Kidney (tissue), 14 donors: ENCODE results near the gene DEXI. TPM values are rescaled to one million over a fixed set of nuclear protein-coding genes. Genes with fewer than 3 reads are reported as not detected.

Experiments
- DNase-seq, 5 donors: peaks; one replicate each; pipeline ENCODE4 v3.0.0-alpha.2; 2013 to 2020
- FAIRE-seq: peaks from 2 replicates; lab custom pipeline; 2012; peaks lifted over from hg19 to GRCh38; lab: Jason Lieb, UNC
- H3K27ac ChIP-seq, 2 donors: one replicate each; pipeline ENCODE4 v1.7.0; 2013; ENCODE audit warnings: low read depth in 2 of 2, low read length in 2 of 2, inconsistent platforms in 1 of 2
- H3K27me3 ChIP-seq: one replicate; pipeline ENCODE4 v1.7.1; 2013; ENCODE audit warnings: low read length, inconsistent platforms; ENCODE audit not compliant: control insufficient read depth, insufficient read depth
- H3K36me3 ChIP-seq, 3 donors: one replicate each; pipeline versions ENCODE4 v1.7.0 to v1.7.1; 2013; ENCODE audit warnings: low read length in 3 of 3, control low read depth in 1 of 3, inconsistent platforms in 1 of 3; ENCODE audit not compliant: insufficient read depth in 3 of 3, control insufficient read depth in 2 of 3
- H3K4me1 ChIP-seq, 3 donors: one replicate each; pipeline versions ENCODE4 v1.7.0 to v1.7.1; 2013; ENCODE audit warnings: low read length in 3 of 3, inconsistent platforms in 1 of 3, low read depth in 1 of 3; ENCODE audit not compliant: control insufficient read depth in 2 of 3, insufficient read depth in 2 of 3
- H3K4me3 ChIP-seq, 3 donors: one replicate each; pipeline versions ENCODE4 v1.7.0 to v1.8.1; 2013; ENCODE audit warnings: low read length in 3 of 3, control low read depth in 1 of 3, inconsistent platforms in 1 of 3
- H3K9ac ChIP-seq, 3 donors: one replicate each; pipeline versions ENCODE4 v1.7.0 to v1.7.1; 2013; ENCODE audit warnings: low read length in 3 of 3, control low read depth in 1 of 3, inconsistent platforms in 1 of 3
- H3K9me3 ChIP-seq, 3 donors: one replicate each; pipeline versions ENCODE4 v1.7.0 to v1.7.1; 2013; ENCODE audit warnings: low read length in 3 of 3, control low read depth in 1 of 3, inconsistent platforms in 1 of 3; ENCODE audit not compliant: control insufficient read depth in 2 of 3, insufficient read depth in 1 of 3
- CTCF ChIP-seq: IDR thresholded peaks from 3 replicates; pipeline ENCODE4 v1.5.1; 2012; ENCODE audit warnings: mild to moderate bottlenecking, moderate library complexity, borderline replicate concordance; ENCODE audit not compliant: insufficient read depth; ENCODE audit errors: extremely low read depth
- intact Hi-C: fragments of 100-400 bp; cut with DNase I; formaldehyde crosslinking; loops from one replicate; pipeline ENCODE4 v1.11.1; 2022
- polyA plus RNA-seq: library from polyadenylated mRNA; stranded (reverse); fragments of 350-450 nt; fragmentation: Illumina TruSeq; extraction: RNeasy Lipid Tissue Mini Kit (QIAGEN cat#74804); gene quantifications from one replicate; pipeline ENCODE4 v1.2.3, GENCODE V29; 2014; ENCODE audit warnings: low read depth, low replicate concordance; ENCODE audit not compliant: insufficient read depth
- total RNA-seq: library from RNA; stranded (reverse); fragmentation: NEBNext Ultra II Directional; extraction: Animal tissue kit (Norgen Biotek cat#: 25700); gene quantifications from one replicate; pipeline ENCODE4 v1.2.1, GENCODE V29; 2021
- donor health status: control.
- donor health status: control.
- donor health status: control.
- donor health status: control.
- donor health status: control.
- donor health status: DM: yes; HTN: yes; CAD: no.
- donor health status: Normal renal cell carcinoma (clear cell type).

Gene DEXI
- total and polyA plus RNA-seq, 2 donors from 2014 or later: 31.0 to 46.2 TPM

- H3K4me3 ChIP-seq: no peak overlapping the region
- no peak overlapping the region for H3K27ac ChIP-seq
- H3K9ac ChIP-seq: no peak overlapping the region
- intact Hi-C loops: no loop called here
- H3K4me1 ChIP-seq: peaks cover 4 to 41% (median 24%) of the 10 kb centered on the region in 3 donors
- H3K9me3 ChIP-seq: no peaks in the 10 kb centered on the region
- H3K36me3 ChIP-seq: no peaks in the 10 kb centered on the region
- no peaks in the 10 kb centered on the region for H3K27me3 ChIP-seq
- DNase-seq: no peak
- TF ChIP-seq CTCF: no peak
- no peak for FAIRE-seq
These were observed 8.1 kb upstream of the DEXI start for GRCh38 chr16:10950393-10950792.

GRCh38 chr16:10949424-10949970 lies 7.2 kb upstream of the DEXI start:
- no peaks in the 10 kb centered on the region for H3K9me3 ChIP-seq
- no peak for TF ChIP-seq CTCF
- intact Hi-C loops: no loop called here
- H3K36me3 ChIP-seq: no peaks in the 10 kb centered on the region
- H3K4me1 ChIP-seq: peaks cover 6 to 43% (median 25%) of the 10 kb centered on the region in 3 donors
- H3K27me3 ChIP-seq: no peaks in the 10 kb centered on the region
- FAIRE-seq (no peak), DNase-seq (peak in 1 of 5 donors; percentile 57)
- no peak overlapping the region for H3K9ac ChIP-seq
- no peak overlapping the region for H3K4me3 ChIP-seq
- H3K27ac ChIP-seq: no peak overlapping the region

DNA sequence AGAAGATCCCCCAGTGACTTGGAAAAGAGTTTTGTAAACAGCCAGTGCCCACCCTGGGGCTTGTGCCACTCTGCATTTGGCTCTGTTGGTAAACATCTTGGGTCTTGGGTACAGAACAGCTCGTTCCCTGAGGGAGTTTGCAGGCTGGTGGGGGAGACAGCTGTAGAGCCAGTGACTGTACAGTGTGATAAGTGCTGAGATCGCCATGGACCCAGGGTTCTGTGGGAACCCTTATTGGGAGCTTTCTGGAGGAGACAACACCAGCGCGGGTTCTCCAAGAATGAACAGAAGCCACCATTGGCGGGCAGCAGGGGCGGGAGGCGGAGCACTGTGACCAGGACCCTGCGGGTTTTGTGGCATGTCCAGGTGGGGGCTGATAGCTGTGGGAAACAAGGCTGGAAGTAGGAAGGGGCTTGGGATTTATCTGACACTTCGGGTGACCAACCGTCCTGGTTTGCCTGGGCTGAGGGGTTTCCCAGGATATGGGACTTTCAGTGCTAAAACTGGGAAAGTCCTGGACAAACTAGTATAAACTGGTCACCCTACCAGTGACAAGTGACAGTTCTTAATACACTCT lies 5.0 kb upstream of the DEXI start:
- TF ChIP-seq CTCF: no peak
- H3K9me3 ChIP-seq: no peaks in the 10 kb centered on the region
- no peaks in the 10 kb centered on the region for H3K27me3 ChIP-seq
- H3K36me3 ChIP-seq: no peaks in the 10 kb centered on the region
- DNase-seq: no peak
- H3K4me1 ChIP-seq: peaks cover 6 to 45% (median 32%) of the 10 kb centered on the region in 3 donors
- intact Hi-C loops: no loop called here
- peak overlapping the region in 1 of 3 donors; percentile 14 for H3K9ac ChIP-seq
- FAIRE-seq: no peak
- no peak overlapping the region for H3K4me3 ChIP-seq
- H3K27ac ChIP-seq: no peak overlapping the region
